ENCODE results near the gene KDM6A.
A peak's percentile ranks its signal among the peaks of the same experiment; 100 is the strongest.
"Not testable (repeated sequence)": the region's sequence is repeated elsewhere in the genome, so short reads cannot be mapped to it uniquely, and the experiment has no call there.

KDM6A gene

GRCh38 chrX:44872821-44873414 is at the start of gene KDM6A:
Gene KDM6A (plus strand): TSS chrX:44873188. CDS start chrX:44873552, 364 bp downstream.
- peak; percentile 81 for DNase-seq (ENCODE audit: low read depth)

GRCh38 chrX:44823193-44823592 is 49.8 kb upstream of the KDM6A start:
- DNase-seq (ENCODE audit: low read depth), result not testable (repeated sequence)

GRCh38 chrX:44828008-44828605 is 44.9 kb upstream of the KDM6A start:
- peak; percentile 52 for DNase-seq (ENCODE audit: low read depth)

GRCh38 chrX:44829832-44830231 is 43.2 kb upstream of the KDM6A start:
- DNase-seq (ENCODE audit: low read depth), result no peak

- no peak for DNase-seq (ENCODE audit: low read depth)
Measured at GRCh38 chrX:44842550-44843317, 30.3 kb upstream of the KDM6A start.

- DNase-seq (ENCODE audit: low read depth), result no peak
Measured at GRCh38 chrX:44843318-44843702, 29.7 kb upstream of the KDM6A start.

GRCh38 chrX:44843753-44844152 is 29.2 kb upstream of the KDM6A start, which contains the start of gene DUSP21:
Gene DUSP21 (plus strand): TSS chrX:44844021. CDS start chrX:44844133, 112 bp downstream.
- DNase-seq (ENCODE audit: low read depth), result no peak

- no peak for DNase-seq (ENCODE audit: low read depth)
Measured at GRCh38 chrX:44844204-44844603, 28.8 kb upstream of the KDM6A start.

GRCh38 chrX:44850891-44851290 is 22.1 kb upstream of the KDM6A start:
- not testable (repeated sequence) for DNase-seq (ENCODE audit: low read depth)

GRCh38 chrX:44871114-44871645 is 1.8 kb upstream of the KDM6A start:
- DNase-seq (ENCODE audit: low read depth), result no peak

GRCh38 chrX:44871931-44872820 is 812 bp upstream of the KDM6A start:
- DNase-seq (ENCODE audit: low read depth), result no peak

GRCh38 chrX:44873415-44874276 is 658 bp downstream of the KDM6A start:
- DNase-seq (ENCODE audit: low read depth), result no peak

GRCh38 chrX:44874420-44875184 is 1.6 kb downstream of the KDM6A start:
- DNase-seq (ENCODE audit: low read depth), result no peak

- no peak for DNase-seq (ENCODE audit: low read depth)
Measured at GRCh38 chrX:44875185-44875489, 2.1 kb downstream of the KDM6A start.

GRCh38 chrX:44876086-44876485 is 3.1 kb downstream of the KDM6A start:
- DNase-seq (ENCODE audit: low read depth), result no peak

GRCh38 chrX:44876767-44877166 is 3.8 kb downstream of the KDM6A start:
- DNase-seq (ENCODE audit: low read depth), result no peak

GRCh38 chrX:44878780-44879179 is 5.8 kb downstream of the KDM6A start:
- no peak for DNase-seq (ENCODE audit: low read depth)

GRCh38 chrX:44881549-44881948 is 8.6 kb downstream of the KDM6A start:
- DNase-seq (ENCODE audit: low read depth), result no peak

- DNase-seq (ENCODE audit: low read depth), result no peak
Measured at GRCh38 chrX:44882635-44883034, 9.6 kb downstream of the KDM6A start.

- DNase-seq (ENCODE audit: low read depth), result no peak
Measured at GRCh38 chrX:44884944-44885343, 12.0 kb downstream of the KDM6A start.

Measured in GM04503 (cell line).